HepG2 (cell line): ENCODE measurements around the gene HCN4. TPM values are rescaled to one million over a fixed set of nuclear protein-coding genes. Genes with fewer than 3 reads are reported as not detected.

Experiments
- ATAC-seq: fragments of 200-7000 bp; cut with Tn5 transposase; 3 replicates; pipeline ENCODE4 v1.9.1; 2020; ENCODE audit warnings: mild to moderate bottlenecking, moderate library complexity
- BruUV-seq: library from RNA; stranded (reverse); fragments of 400-500 nt; replicated peaks from 2 replicates; lab custom pipeline; 2021; lab: Mats Ljungman, UMichigan
- CTCF ChIA-PET: fragments of 300-600 bp; formaldehyde crosslinking; extraction: SDS; loops from one replicate; lab custom pipeline; 2021; ENCODE audit warnings: low total read pairs, inconsistent platforms, low intra/inter-chr PET ratio; lab: Yijun Ruan, JAX
- POLR2A ChIA-PET: fragments of 350-600 bp; sonication (Branson Sonifier 250); formaldehyde crosslinking; loops from one replicate; lab custom pipeline; 2020; ENCODE audit warnings: antibody characterized with exemption, inconsistent platforms; lab: Yijun Ruan, JAX
- DNase-seq: peaks from one replicate; pipeline ENCODE4 v3.0.0-alpha.2; 2015; ENCODE audit warnings: low spot score
- FAIRE-seq: peaks from 3 replicates; lab custom pipeline; 2011; peaks lifted over from hg19 to GRCh38; lab: Jason Lieb, UNC
- H2AFZ ChIP-seq: one replicate; pipeline ENCODE4 v1.6.1; 2011; ENCODE audit warnings: low read length, inconsistent platforms
- H3K27ac ChIP-seq: fragments of 300-600 bp; 3 replicates; pipeline ENCODE4 v1.8.0; 2011; ENCODE audit warnings: mixed run types, mild to moderate bottlenecking, mixed read lengths, low read length, inconsistent platforms; ENCODE audit not compliant: insufficient read depth; ENCODE audit errors: extremely low read length
- H3K27me3 ChIP-seq, 2 experiments: fragments of 200-600 bp in 1 of 2; 2 replicates in 1 of 2; 3 replicates in 1 of 2; pipeline versions ENCODE4 v1.6.0 to v1.8.0; 2011; ENCODE audit warnings: low read length in 2 of 2, mild to moderate bottlenecking in 2 of 2, moderate library complexity in 2 of 2, inconsistent platforms in 1 of 2; ENCODE audit not compliant: insufficient read depth in 2 of 2, control insufficient read depth in 1 of 2
- H3K36me3 ChIP-seq, 2 experiments: fragments of 200-600 bp in 1 of 2; replicated peaks in 1 of 2; 2 replicates in 1 of 2; 3 replicates in 1 of 2; pipeline versions ENCODE4 v1.5.1 to v1.8.0; 2011; ENCODE audit warnings: low read length in 2 of 2, inconsistent platforms in 1 of 2; ENCODE audit not compliant: insufficient read depth in 2 of 2, control insufficient read depth in 1 of 2
- H3K4me1 ChIP-seq: 2 replicates; pipeline ENCODE4 v1.5.1; 2012; ENCODE audit warnings: low read length, inconsistent platforms; ENCODE audit not compliant: insufficient read depth
- H3K4me2 ChIP-seq: 2 replicates; pipeline ENCODE4 v1.6.0; 2011; ENCODE audit warnings: low read depth, low read length, inconsistent platforms
- H3K4me3 ChIP-seq, 3 experiments: fragments of 200-600 bp in 1 of 3; sonication (generic), shearing (Covaris generic) in 1 of 3; replicated peaks in 1 of 3; 2 replicates each; pipeline ENCODE4 v1.5.1; 2011 to 2016; ENCODE audit warnings: low read length in 3 of 3, inconsistent platforms in 2 of 3, low read depth in 2 of 3, mild to moderate bottlenecking in 2 of 3, control low read depth in 1 of 3, mixed read lengths in 1 of 3; ENCODE audit not compliant: insufficient read depth in 1 of 3
- H3K79me2 ChIP-seq: one replicate; pipeline ENCODE4 v1.6.1; 2011; ENCODE audit warnings: low read length, inconsistent platforms; ENCODE audit not compliant: insufficient read depth
- H3K9ac ChIP-seq: 2 replicates; pipeline ENCODE4 v1.6.0; 2011; ENCODE audit warnings: mild to moderate bottlenecking, low read depth, low read length, inconsistent platforms; ENCODE audit not compliant: insufficient read depth
- H3K9me3 ChIP-seq: 2 replicates; pipeline ENCODE4 v1.5.1; 2012; ENCODE audit warnings: mild to moderate bottlenecking, low read length
- H4K20me1 ChIP-seq: 2 replicates; pipeline ENCODE4 v1.6.0; 2011; ENCODE audit warnings: inconsistent platforms, mild to moderate bottlenecking, low read length, moderate library complexity; ENCODE audit not compliant: insufficient read depth
- ADNP ChIP-seq: sonication (generic); formaldehyde crosslinking; IDR thresholded peaks from 2 replicates; pipeline ENCODE4 v1.4.0; 2020; ENCODE audit warnings: missing genetic modification reagents
- ATAD3A ChIP-seq: sonication (generic); formaldehyde crosslinking; IDR thresholded peaks from 2 replicates; pipeline ENCODE4 v1.4.0; 2020; ENCODE audit warnings: missing genetic modification reagents
- DMTF1 ChIP-seq: sonication (generic); formaldehyde crosslinking; IDR thresholded peaks from 2 replicates; pipeline ENCODE4 v1.4.0; 2020; ENCODE audit warnings: mild to moderate bottlenecking, missing genetic modification reagents
- DNMT1 ChIP-seq: sonication (generic); formaldehyde crosslinking; IDR thresholded peaks from 2 replicates; pipeline ENCODE4 v1.5.1; 2020; ENCODE audit warnings: mild to moderate bottlenecking, missing genetic modification reagents
- NR1H2 ChIP-seq: sonication (generic); formaldehyde crosslinking; IDR thresholded peaks from 2 replicates; pipeline ENCODE4 v1.8.1; 2022; ENCODE audit warnings: low read depth, missing genetic modification reagents, borderline replicate concordance
- RELA ChIP-seq: sonication (generic); formaldehyde crosslinking; IDR thresholded peaks from 2 replicates; pipeline ENCODE4 v1.4.0; 2020; ENCODE audit warnings: missing genetic modification reagents
- ZNF225 ChIP-seq: sonication (generic); formaldehyde crosslinking; IDR thresholded peaks from 2 replicates; pipeline ENCODE4 v1.4.0; 2020; ENCODE audit warnings: mild to moderate bottlenecking, missing genetic modification reagents
- ZNF318 ChIP-seq: sonication (generic); formaldehyde crosslinking; IDR thresholded peaks from 2 replicates; pipeline ENCODE4 v1.4.0; 2020; ENCODE audit warnings: mild to moderate bottlenecking, missing genetic modification reagents
- ZNF382 ChIP-seq: sonication (generic); formaldehyde crosslinking; IDR thresholded peaks from 2 replicates; pipeline ENCODE4 v1.5.0; 2020; ENCODE audit warnings: missing genetic modification reagents, mild to moderate bottlenecking, borderline replicate concordance
- ZNF747 ChIP-seq: sonication (generic); formaldehyde crosslinking; IDR thresholded peaks from 2 replicates; pipeline ENCODE4 v1.8.1; 2023; ENCODE audit warnings: missing genetic modification reagents, mild to moderate bottlenecking, borderline replicate concordance
- WGBS: methylation state at CpG from one replicate; pipeline ENCODE4 v1.1.6; 2017; ENCODE audit warnings: low lambda C conversion rate; 5-methylcytosine and 5-hydroxymethylcytosine counted together
- in situ Hi-C: cut with HindIII; loops from 2 replicates; pipeline ENCODE4 v1.10.0; 2017; ENCODE audit warnings: low pct_unique_long_range_greater_than_20kb; ENCODE audit not compliant: extremely low pct_ligation_motif_present
- intact Hi-C: fragments of 100-400 bp; cut with micrococcal nuclease; formaldehyde crosslinking; loops from one replicate; pipeline ENCODE4 v1.10.0; 2022; ENCODE audit not compliant: unreplicated experiment
- polyA plus RNA-seq, 8 experiments: library from polyadenylated mRNA; depleted of rRNA in 3 of 8; stranded (reverse) in 7 of 8; unstranded in 1 of 8; fragments of >200 nt; fragmentation: Illumina TruSeq in 4 of 8; extraction: Trizol in 4 of 8; gene quantifications; 2 replicates each; pipeline versions ENCODE4 v1.2.1 to v1.2.3, GENCODE V29; 2011 to 2016; ENCODE audit warnings: low read depth in 4 of 8, missing spikeins in 1 of 8, mixed read lengths in 1 of 8; ENCODE audit not compliant: insufficient read depth in 1 of 8
- total RNA-seq, 5 experiments: library from RNA; depleted of rRNA; stranded (reverse); fragments of >200 nt; fragmentation: Illumina TruSeq; extraction: Trizol; gene quantifications; 2 replicates each; pipeline ENCODE4 v1.2.3, GENCODE V29; 2016; ENCODE audit warnings: low read depth in 1 of 5

Gene HCN4
- total and polyA plus RNA-seq, 2 of the 13 experiments (the other 11 are each of a cell fraction or from before 2014, with no cell fraction given): not detected

- no TSS peak for BruUV-seq
- DNase-seq: no peak
- Histone ChIP-seq H4K20me1 (peaks cover 2% of the 10 kb centered on the region; the same call in 1 of the 2 replicates), H3K79me2 (no peaks in the 10 kb centered on the region), H3K4me2 (no peak overlapping the region), H3K4me1 (no peaks in the 10 kb centered on the region), H3K27me3 (peaks cover 4 to 32% of the 10 kb centered on the region in 2 experiments; a peak in 3 of 5 replicates), H3K27ac (no peak overlapping the region), H2AFZ (no peak overlapping the region), H3K9me3 (peaks cover 9% of the 10 kb centered on the region), H3K4me3 (no peak overlapping the region), H3K9ac (no peak overlapping the region), H3K36me3 (no peaks in the 10 kb centered on the region)
- no peak for ATAC-seq
- WGBS: 0% methylated on average over 1 of the region's 1 CpG
- in situ Hi-C loops: no loop called here
- TF ChIP-seq DNMT1 (CRISPR knock-in tag) (no peak), ATAD3A (CRISPR knock-in tag) (no peak), DMTF1 (CRISPR knock-in tag) (no peak), NR1H2 (CRISPR knock-in tag) (no peak), ADNP (CRISPR knock-in tag) (no peak), ZNF318 (CRISPR knock-in tag) (no peak), ZNF382 (no peak), ZNF225 (no peak), RELA (CRISPR knock-in tag) (no peak), ZNF747 (CRISPR knock-in tag) (no peak)
- POLR2A ChIA-PET: interaction anchor here (0.6 kb wide), 1 partner anchor 24 kb away, joined by 4 read pairs; no protein-coding TSS in a partner anchor
- no peak for FAIRE-seq
- CTCF ChIA-PET: no interaction called here
- intact Hi-C loops: no loop called here
These were observed 4.5 kb upstream of the HCN4 start for GRCh38 chr15:73373221-73373620.
